Measurements from ENCODE around the gene FAM174C. TPM values are rescaled to one million over a fixed set of nuclear protein-coding genes. Genes with fewer than 3 reads are reported as not detected.

The FAM174C gene
- total RNA-seq, 1 donor from 2014 or later: 22.7 TPM

- DNase-seq (ENCODE audit: low spot score): no peak
- no peak for TF ChIP-seq CTCF (IDR thresholded peaks at IDR 0.05; ENCODE audit: unreplicated experiment)
- no peak overlapping the region for H3K4me3 Mint-ChIP-seq (ENCODE audit: unreplicated experiment)
Observed at GRCh38 chr19:1311543-1312091, 36.3 kb downstream of the FAM174C start.

GRCh38 chr19:1312767-1313694 is 37.7 kb downstream of the FAM174C start:
- H3K4me3 Mint-ChIP-seq (ENCODE audit: unreplicated experiment): no peak overlapping the region
- no peaks in the 10 kb centered on the region for H3K9me3 Mint-ChIP-seq (ENCODE audit: unreplicated experiment)
- H3K27ac Mint-ChIP-seq (ENCODE audit: unreplicated experiment): no peak overlapping the region
- peaks cover 6% of the 10 kb centered on the region for H3K27me3 Mint-ChIP-seq (ENCODE audit: unreplicated experiment)
- DNase-seq (ENCODE audit: low spot score): no peak
- no peak for TF ChIP-seq CTCF (IDR thresholded peaks at IDR 0.05; ENCODE audit: unreplicated experiment)
- no peaks in the 10 kb centered on the region for H3K4me1 Mint-ChIP-seq (ENCODE audit: unreplicated experiment)
- H3K36me3 Mint-ChIP-seq (ENCODE audit: low read depth, unreplicated experiment): no peaks in the 10 kb centered on the region

More at GRCh38 chr19:1311543-1312091, 36.3 kb downstream of the FAM174C start:
- H3K9me3 Mint-ChIP-seq (ENCODE audit: unreplicated experiment): no peaks in the 10 kb centered on the region
- H3K27me3 Mint-ChIP-seq (ENCODE audit: unreplicated experiment): peaks cover 6% of the 10 kb centered on the region
- no peaks in the 10 kb centered on the region for H3K4me1 Mint-ChIP-seq (ENCODE audit: unreplicated experiment)
- H3K27ac Mint-ChIP-seq (ENCODE audit: unreplicated experiment): no peak overlapping the region
- no peaks in the 10 kb centered on the region for H3K36me3 Mint-ChIP-seq (ENCODE audit: low read depth, unreplicated experiment)

- H3K9me3 Mint-ChIP-seq (ENCODE audit: unreplicated experiment): no peaks in the 10 kb centered on the region
- H3K4me3 Mint-ChIP-seq (ENCODE audit: unreplicated experiment): no peak overlapping the region
- no peak for TF ChIP-seq CTCF (IDR thresholded peaks at IDR 0.05; ENCODE audit: unreplicated experiment)
Observed at GRCh38 chr19:1313695-1314613, 38.6 kb downstream of the FAM174C start.

GRCh38 chr19:1315470-1316166 is 40.3 kb downstream of the FAM174C start:
- TF ChIP-seq CTCF (IDR thresholded peaks at IDR 0.05; ENCODE audit: unreplicated experiment): no peak
- Mint-ChIP-seq H3K27ac (ENCODE audit: unreplicated experiment) (no peak overlapping the region), H3K4me3 (ENCODE audit: unreplicated experiment) (no peak overlapping the region), H3K27me3 (ENCODE audit: unreplicated experiment) (peaks cover 6% of the 10 kb centered on the region), H3K4me1 (ENCODE audit: unreplicated experiment) (no peaks in the 10 kb centered on the region), H3K9me3 (ENCODE audit: unreplicated experiment) (no peaks in the 10 kb centered on the region), H3K36me3 (ENCODE audit: low read depth, unreplicated experiment) (no peaks in the 10 kb centered on the region)
- peak; percentile 46 for DNase-seq (ENCODE audit: low spot score)

More at GRCh38 chr19:1313695-1314613, 38.6 kb downstream of the FAM174C start:
- Mint-ChIP-seq H3K4me1 (ENCODE audit: unreplicated experiment) (no peaks in the 10 kb centered on the region), H3K36me3 (ENCODE audit: low read depth, unreplicated experiment) (no peaks in the 10 kb centered on the region), H3K27me3 (ENCODE audit: unreplicated experiment) (peaks cover 6% of the 10 kb centered on the region), H3K27ac (ENCODE audit: unreplicated experiment) (no peak overlapping the region)
- DNase-seq (ENCODE audit: low spot score): no peak
